Stimulated activated CD8-positive, alpha-beta memory T cell treated with anti-CD3 and anti-CD28 coated beads, Interleukin-4, amount 100 ng/mL, for 48 hours (primary cell): ENCODE data around the gene GPR137.
A peak's percentile ranks its signal among the peaks of the same experiment; 100 is the strongest.
"Not testable (repeated sequence)": the region's sequence is repeated elsewhere in the genome, so short reads cannot be mapped to it uniquely, and the experiment has no call there.

Experiments used
- DNase-seq: peaks from one replicate; pipeline ENCODE4 v3.0.0-alpha.2; 2020

The GPR137 gene

DNA sequence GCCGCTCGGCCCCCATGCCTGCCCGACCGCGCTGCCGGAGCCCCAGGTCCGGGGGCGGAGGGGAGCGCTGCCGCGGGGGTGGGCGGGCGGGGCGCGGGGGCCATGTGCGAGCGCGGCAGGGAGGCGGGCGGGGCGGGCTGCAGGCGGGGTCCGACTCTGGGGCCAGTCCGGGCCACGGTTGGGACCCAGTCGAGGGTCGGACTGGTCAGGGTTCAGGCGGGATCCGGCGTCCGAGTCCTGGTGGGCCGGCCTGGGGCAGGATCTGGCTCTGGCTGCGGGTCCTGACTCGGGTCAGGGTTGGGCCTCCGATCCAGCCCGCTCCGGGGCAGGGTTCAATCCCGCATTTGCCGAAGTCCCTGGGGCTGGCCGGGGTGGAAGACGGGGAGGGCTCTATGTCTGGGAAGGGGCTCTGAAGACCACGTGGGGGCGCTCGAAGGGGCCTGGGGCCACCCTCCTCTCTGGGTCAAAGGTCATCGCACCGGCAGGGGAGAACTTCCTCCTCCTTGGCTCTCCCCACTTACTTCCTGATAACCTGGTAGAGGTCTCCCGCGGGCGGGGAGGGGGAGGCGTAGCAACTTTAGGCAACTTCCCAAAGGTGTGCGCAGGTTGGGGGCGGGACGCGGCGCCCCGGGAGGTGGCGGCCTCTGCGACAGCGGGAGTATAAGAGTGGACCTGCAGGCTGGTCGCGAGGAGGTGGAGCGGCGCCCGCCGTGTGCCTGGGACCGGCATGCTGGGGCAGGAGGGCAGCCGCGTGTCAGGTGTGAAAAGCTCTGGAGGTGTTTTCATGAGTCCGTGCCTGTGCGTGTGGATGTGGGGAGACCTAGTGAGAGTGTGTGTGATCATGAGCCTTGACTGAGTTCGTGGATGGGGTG is 20.3 kb downstream of the GPR137 start:
- peak; percentile 81 for DNase-seq

DNA sequence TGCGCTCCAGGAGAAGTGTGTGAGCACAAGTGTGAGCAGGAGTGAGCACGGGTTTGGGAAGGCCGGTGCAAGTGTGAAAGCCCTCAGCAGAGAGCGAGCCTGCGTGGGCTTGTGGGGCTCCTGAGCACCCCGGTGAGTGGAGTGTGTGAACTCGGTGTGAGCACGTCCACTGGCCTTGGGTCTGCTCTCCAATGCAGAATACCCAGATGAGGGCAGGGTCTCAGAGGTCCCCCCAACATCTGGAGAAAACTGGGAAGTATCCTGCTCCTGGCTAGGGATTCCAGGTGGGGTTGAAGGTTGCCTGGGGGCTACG is 20.9 kb downstream of the GPR137 start:
- no peak for DNase-seq

DNA sequence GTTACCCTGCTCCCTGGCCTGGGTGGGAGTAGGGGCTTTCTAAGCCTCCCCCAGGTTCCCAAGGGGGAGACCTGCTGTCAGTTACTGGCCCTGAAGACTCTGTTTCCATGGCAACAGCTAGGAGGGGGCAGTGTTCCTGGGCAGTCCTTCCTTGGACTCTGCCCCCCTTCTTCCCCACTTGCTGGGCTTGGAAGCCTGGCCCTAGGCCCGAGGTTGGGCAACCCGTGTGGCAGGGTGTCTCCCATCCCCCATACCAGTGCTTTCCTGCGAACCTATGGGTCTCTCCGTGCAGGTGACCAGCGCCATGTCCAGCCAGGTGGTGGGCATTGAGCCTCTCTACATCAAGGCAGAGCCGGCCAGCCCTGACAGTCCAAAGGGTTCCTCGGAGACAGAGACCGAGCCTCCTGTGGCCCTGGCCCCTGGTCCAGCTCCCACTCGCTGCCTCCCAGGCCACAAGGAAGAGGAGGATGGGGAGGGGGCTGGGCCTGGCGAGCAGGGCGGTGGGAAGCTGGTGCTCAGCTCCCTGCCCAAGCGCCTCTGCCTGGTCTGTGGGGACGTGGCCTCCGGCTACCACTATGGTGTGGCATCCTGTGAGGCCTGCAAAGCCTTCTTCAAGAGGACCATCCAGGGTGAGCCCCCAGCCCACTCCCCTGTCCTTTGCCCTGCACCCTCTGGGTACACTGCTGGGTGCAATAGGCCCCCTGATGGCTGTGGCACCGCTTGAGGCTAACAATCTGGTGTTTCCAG is 21.4 kb downstream of the GPR137 start:
- DNase-seq: no peak

DNA sequence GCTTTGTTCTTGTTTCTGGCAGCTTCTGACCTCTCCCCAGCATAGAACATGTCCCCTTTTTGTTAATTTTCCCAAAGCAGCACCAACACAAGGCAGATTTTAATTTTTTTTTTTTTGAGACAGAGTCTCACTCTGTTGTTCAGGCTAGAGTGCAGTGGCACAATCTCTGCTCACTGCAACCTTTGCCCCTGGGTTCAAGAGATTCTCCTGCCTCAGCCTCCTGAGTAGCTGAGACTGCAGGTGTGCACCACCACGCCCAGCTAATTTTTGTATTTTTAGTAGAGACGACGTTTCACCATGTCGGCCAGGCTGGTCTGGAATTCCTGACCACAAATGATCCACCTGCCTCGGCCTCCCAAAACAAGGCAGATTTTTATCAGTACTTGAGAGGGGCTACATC is 22.1 kb downstream of the GPR137 start:
- not testable (repeated sequence) for DNase-seq

DNA sequence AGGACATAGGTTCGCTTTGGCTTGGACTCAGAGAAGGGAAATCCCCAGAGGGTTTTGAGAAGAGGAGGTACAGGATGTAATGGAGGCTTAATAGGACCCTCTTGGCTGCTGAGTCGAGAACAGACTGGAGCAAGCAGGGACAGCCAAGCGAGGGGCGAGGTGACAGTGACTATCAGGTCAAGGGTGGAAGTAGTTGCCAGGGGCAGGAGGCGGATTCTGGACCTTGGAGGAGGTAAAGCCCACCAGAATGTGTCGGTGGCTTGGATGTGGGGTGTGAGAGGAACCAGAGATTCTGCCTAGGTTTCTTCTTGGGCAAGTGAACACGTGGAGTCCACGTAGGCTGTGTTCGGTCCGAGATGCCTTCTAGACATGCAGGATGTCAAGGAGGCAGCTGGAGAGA is 27.3 kb downstream of the GPR137 start:
- DNase-seq: no peak

DNA sequence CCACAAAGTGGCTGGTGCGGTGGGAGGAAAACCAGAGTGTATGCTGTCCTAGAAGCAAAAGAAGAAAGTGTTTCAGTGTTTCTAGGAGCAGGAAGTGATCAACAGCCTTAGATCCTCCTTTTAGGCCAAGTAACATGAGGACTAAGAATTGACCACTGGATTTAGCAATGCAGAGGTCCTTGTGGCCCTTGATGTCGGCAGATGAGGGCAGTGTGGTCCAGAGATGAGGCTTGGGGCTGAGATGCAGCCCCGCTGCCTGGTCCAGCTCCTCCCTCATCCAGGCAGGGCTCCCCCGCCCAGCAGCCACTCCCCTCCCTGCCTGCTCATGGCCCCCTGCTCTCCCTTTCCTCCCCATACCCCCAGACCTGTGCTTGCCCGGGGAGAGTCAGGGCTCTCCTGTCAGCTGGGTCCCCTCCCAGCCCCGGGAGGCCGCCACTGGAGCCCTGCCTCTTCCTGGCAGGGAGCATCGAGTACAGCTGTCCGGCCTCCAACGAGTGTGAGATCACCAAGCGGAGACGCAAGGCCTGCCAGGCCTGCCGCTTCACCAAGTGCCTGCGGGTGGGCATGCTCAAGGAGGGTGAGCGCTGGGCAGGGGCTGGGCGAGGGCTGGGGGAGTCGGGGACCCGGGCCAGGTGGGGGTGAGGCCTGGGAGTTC is 28.0 kb downstream of the GPR137 start:
- no peak for DNase-seq

DNA sequence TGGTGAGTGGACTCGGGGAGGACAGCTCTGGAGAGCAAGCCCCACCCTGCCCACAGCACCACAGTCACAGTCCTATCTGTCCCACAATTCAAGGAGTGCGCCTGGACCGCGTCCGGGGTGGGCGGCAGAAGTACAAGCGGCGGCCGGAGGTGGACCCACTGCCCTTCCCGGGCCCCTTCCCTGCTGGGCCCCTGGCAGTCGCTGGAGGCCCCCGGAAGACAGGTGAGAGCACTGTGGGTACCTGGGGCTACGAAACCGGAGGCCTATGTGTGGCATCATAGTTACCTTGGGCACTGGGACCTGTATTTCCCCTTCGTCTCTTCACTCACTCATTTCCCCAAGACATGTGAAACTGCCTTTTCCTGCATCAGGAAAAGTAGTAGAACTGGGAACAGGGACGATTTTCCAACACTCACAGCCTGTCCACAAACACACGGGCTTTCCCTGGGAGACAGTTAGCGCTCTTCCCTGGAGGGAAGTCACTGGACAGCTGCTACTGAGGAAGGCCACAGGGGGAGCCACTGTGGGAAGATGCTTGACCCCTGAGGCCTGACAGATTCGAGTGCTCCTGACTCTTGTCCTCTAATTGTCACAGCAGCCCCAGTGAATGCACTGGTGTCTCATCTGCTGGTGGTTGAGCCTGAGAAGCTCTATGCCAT is 28.6 kb downstream of the GPR137 start:
- DNase-seq: no peak

DNA sequence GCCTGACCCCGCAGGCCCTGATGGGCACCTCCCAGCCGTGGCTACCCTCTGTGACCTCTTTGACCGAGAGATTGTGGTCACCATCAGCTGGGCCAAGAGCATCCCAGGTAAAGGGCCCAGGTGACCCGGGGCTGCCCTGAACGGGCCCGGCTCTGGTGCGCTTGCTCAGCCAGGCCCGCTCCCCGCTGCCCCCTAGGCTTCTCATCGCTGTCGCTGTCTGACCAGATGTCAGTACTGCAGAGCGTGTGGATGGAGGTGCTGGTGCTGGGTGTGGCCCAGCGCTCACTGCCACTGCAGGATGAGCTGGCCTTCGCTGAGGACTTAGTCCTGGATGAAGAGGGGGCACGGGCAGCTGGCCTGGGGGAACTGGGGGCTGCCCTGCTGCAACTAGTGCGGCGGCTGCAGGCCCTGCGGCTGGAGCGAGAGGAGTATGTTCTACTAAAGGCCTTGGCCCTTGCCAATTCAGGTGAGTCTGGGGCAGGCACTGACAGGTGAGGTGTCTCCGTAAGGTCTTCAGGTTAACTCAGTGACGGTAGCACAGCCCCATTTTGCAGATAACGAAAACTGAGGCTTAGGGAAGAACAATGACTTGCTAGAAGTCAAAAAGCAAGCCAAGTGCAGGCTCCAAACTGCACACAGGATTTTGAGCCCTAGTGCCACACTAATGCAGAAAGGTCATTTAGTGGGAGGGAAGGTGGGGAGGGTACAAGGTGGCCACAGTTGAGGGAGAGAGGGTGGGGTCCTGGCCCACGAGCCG is 29.3 kb downstream of the GPR137 start:
- no peak for DNase-seq

DNA sequence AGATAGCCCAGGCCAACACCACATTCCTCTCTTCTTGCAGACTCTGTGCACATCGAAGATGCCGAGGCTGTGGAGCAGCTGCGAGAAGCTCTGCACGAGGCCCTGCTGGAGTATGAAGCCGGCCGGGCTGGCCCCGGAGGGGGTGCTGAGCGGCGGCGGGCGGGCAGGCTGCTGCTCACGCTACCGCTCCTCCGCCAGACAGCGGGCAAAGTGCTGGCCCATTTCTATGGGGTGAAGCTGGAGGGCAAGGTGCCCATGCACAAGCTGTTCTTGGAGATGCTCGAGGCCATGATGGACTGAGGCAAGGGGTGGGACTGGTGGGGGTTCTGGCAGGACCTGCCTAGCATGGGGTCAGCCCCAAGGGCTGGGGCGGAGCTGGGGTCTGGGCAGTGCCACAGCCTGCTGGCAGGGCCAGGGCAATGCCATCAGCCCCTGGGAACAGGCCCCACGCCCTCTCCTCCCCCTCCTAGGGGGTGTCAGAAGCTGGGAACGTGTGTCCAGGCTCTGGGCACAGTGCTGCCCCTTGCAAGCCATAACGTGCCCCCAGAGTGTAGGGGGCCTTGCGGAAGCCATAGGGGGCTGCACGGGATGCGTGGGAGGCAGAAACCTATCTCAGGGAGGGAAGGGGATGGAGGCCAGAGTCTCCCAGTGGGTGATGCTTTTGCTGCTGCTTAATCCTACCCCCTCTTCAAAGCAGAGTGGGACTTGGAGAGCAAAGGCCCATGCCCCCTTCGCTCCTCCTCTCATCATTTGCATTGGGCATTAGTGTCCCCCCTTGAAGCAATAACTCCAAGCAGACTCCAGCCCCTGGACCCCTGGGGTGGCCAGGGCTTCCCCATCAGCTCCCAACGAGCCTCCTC is 30.2 kb downstream of the GPR137 start:
- DNase-seq: not testable (repeated sequence)

DNA sequence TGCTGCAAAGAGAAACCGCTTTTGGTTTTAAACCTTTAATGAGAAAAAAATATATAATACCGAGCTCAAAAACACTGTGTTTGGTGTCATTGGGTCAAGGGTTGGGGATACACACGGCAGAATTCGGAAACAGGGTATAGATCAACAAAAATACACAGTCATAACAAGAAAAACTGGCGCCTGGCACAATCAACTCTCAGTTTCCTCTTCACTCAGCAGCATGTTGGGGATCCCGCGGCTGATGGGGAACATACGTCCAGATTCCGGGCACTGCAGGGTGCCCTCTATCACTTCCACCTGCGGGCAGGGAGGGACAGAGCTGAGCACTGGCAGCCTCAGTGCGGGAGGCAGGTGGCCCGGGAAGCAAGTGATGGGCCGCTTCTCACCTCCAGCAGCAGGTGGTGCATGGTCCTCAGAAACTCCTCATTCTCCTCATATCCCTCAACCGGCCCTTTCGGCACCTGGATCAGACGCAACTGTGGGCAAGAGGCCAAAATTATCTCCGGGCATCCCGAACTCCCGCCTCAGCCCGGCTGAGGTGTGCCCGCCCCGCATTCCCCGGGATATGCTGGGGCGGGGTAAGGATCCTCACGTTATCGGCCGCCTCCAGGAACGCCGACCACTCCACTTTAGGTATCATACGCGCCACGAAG is 31.1 kb downstream of the GPR137 start:
- DNase-seq: peak; percentile 59

DNA sequence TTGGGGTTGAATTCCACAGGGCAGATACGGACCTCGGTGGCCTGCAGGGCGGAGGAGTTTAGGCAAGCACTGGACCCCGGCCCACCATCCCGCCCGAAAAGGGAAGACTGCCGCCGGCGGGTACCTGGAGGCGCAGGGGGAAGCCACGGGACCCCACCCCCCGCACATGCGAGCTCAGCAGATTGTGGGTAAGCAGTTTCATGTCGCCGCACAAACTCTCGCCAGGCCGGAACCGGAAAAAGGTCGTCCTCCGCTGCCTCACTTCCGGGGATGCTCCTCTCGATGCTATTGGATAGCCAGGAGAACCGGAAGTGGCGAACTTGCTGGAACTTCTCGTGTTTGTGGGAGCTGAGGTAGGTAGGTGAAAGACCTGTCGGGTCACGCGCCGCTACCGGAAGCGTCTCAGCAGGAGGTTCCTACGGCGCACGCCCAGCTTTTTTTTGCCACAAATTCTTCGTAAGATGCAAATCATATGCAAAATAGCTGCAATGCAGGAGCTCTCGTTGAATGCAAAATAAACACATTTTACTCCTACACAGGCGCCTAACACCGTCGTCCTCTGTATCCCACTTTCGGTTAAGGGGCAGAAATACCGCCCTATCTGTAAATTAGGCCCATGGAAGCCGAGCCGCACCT is 31.8 kb downstream of the GPR137 start, which contains the start of gene TRMT112:
TSS of gene TRMT112 (minus strand) at position 235 of the 636 bp plus-strand sequence. CDS start at position 202, 33 bp downstream.
- peak; percentile 96 for DNase-seq

DNA sequence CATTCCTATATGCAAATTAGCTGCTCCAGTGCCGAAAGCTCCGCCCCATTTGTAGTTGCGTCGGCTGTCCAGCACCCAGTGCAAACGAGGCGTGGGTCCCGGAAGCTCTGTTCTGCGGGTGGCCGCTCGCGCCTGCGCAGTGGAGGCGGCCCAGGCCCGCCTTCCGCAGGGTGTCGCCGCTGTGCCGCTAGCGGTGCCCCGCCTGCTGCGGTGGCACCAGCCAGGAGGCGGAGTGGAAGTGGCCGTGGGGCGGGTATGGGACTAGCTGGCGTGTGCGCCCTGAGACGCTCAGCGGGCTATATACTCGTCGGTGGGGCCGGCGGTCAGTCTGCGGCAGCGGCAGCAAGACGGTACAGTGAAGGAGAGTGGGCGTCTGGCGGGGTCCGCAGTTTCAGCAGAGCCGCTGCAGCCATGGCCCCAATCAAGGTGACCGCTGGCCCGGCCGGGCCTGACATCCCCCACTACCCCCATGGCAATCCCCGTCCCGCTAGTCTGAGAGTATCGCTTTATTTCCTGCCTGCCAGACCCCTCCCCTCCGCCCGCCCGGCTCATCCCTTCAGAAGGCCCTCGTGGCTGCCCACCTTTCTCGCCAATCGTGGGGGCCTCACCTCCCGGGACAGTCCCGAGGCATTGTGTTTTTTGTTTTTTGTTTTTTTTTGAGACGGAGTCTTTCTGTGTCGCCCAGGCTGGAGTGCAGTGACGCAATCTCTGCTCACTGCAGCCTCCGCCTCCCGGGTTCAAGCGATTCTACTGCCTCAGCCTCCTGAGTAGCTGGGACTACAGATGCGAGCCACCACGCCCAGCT is 32.5 kb downstream of the GPR137 start, which contains the start of gene PRDX5:
TSS of gene PRDX5 (plus strand) at position 161 of the 805 bp plus-strand sequence. CDS start at position 256, 95 bp downstream.
- peak; percentile 95 for DNase-seq

DNA sequence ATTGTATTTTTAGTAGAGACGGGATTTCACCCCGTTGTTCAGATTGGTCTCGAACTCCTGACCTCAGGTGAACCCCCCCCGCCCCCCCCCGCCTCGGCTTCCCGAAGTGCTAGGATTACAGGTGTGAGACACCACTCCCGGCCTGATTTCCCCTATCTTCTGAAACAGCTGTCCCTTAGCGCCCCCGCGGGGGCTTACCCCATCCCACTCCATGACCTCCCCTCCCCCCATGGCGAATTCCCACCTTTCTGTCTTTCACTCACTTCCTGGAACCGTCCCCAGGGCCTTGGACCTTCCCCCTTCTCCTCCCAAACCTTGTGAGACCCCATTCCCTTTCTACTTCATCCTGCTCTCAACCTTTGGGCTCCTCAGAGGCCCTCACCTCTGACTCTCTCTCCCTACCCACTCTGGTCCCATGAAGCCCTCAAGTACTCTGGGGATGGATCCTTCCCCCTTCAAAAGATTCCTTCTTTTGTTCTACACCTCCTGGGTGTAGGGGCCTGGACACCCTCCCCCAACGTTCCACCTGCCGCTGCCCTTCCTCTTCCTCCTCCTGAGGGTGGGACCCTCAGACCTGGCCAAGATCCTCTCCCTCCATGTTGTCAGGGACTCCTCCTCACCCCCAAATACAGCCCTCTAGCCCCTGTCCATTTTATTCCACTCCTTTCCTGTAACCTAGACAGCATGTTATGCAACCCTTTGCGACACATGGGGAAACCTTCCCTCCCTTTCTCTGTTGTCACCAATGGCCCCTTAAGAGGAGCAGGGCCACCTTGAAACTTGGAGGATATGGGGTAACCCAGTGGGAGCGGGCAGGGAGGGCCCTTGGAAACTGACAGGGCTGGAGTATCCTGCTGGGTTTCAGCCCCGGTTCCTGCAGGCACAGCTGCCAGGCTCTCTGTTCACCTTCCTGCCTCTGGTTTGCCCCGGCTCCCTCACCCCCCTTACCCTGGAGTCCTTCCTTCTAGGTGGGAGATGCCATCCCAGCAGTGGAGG is 33.4 kb downstream of the GPR137 start:
- no peak for DNase-seq

DNA sequence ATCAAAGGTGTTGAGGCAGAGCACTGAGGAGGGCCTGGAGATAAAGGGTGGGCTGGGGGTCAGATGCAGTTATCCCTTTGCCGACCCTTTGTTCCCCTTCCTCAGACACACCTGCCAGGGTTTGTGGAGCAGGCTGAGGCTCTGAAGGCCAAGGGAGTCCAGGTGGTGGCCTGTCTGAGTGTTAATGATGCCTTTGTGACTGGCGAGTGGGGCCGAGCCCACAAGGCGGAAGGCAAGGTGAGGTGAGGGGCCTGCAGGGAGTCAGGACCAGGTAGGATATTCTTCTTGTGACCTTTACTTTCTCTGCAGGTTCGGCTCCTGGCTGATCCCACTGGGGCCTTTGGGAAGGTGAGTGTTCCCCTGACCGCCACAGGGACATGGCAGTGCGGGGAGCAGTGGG is 34.9 kb downstream of the GPR137 start:
- DNase-seq: no peak

DNA sequence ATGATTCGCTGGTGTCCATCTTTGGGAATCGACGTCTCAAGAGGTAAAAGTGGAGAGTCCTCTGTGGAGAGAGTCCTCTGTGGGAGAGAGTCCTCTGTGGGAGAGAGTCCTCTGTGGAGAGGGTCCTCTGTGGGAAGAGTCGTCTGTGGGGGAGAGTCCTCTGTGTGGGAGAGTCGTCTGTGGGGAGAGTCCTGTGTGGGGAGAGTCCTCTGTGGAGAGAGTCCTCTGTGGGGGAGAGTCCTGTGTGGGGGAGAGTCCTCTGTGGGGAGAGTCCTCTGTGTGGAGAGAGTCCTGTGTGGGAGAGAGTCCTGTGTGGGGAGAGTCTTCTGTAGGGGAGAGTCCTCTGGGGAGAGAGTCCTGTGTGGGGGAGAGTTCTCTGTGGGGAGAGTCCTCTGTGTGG is 35.4 kb downstream of the GPR137 start:
- no peak for DNase-seq

DNA sequence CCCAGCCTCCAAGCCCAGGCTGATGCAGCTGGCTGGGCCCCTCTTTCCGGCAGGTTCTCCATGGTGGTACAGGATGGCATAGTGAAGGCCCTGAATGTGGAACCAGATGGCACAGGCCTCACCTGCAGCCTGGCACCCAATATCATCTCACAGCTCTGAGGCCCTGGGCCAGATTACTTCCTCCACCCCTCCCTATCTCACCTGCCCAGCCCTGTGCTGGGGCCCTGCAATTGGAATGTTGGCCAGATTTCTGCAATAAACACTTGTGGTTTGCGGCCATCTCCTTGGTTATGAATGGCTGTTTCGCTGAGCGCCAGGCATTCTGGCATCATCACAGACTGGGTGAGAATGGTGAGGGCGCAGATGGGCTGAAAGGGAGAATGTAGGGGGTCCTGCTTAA is 35.9 kb downstream of the GPR137 start:
- DNase-seq: no peak

DNA sequence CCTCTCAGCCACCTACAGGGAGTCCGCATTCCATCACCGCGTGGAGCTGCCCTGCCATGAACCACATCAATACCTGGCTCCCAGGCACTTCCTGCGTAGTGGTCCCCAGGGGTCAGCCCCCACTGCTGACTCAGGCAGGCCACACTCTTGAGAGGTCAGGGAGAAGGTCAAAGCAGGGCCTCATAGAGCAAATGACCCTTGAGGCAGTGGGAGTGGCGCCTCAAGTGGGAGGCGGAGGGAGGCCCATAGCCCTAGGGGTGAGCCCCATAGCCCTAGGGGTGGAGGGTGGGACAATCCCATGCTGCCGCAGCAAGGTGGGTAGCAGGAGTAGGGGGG is 37.2 kb downstream of the GPR137 start:
- DNase-seq: no peak

DNA sequence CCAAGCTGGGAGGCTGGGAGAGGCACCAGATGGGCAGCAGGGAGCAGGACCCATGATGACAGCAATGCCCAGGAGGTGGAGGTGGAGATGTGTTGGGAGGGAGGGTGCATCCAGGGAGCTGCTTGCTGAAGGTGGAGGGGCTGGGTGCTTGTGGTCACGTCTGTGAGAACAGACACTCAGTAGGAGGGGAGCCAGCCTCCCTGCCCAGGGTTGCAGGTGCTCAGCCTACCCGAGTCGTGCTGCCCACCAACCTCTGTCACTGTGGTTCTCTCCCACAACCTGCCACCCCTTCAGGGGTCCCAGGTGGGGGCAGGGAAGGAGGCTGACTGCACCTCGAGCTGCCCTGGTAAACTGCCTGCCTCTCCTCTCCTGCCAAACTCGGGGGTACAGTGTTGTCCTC is 37.7 kb downstream of the GPR137 start:
- DNase-seq: no peak
